ENCODE data around the gene TBC1D22A. TPM values are rescaled to one million over a fixed set of nuclear protein-coding genes. Genes with fewer than 3 reads are reported as not detected.

Gene TBC1D22A
- total RNA-seq, 1 donor from 2014 or later = 14.3 TPM

GRCh38 chr22:47033648-47034000 lies 271.2 kb downstream of the TBC1D22A start:
- Mint-ChIP-seq H3K4me1 (peaks cover 25% of the 10 kb centered on the region), H3K27ac (ENCODE audit: unreplicated experiment) (no peak overlapping the region), H3K36me3 (ENCODE audit: low read depth) (no peaks in the 10 kb centered on the region)

GRCh38 chr22:47034076-47034808 lies 271.8 kb downstream of the TBC1D22A start:
- Mint-ChIP-seq H3K36me3 (ENCODE audit: low read depth) (no peaks in the 10 kb centered on the region), H3K4me3 (no peak overlapping the region), H3K27me3 (ENCODE audit: low read depth) (peaks cover 27% of the 10 kb centered on the region), H3K27ac (ENCODE audit: unreplicated experiment) (no peak overlapping the region), H3K9me3 (no peaks in the 10 kb centered on the region), H3K4me1 (peaks cover 30% of the 10 kb centered on the region)
- no peak for DNase-seq (ENCODE audit: low read depth, low spot score)
- TF ChIP-seq CTCF (conservative IDR thresholded peaks at IDR 0.05) = no peak

More at GRCh38 chr22:47033648-47034000, 271.2 kb downstream of the TBC1D22A start:
- no peak overlapping the region for H3K4me3 Mint-ChIP-seq
- no peak for TF ChIP-seq CTCF (conservative IDR thresholded peaks at IDR 0.05)
- peaks cover 28% of the 10 kb centered on the region for H3K27me3 Mint-ChIP-seq (ENCODE audit: low read depth)
- DNase-seq (ENCODE audit: low read depth, low spot score) = no peak
- H3K9me3 Mint-ChIP-seq = no peaks in the 10 kb centered on the region

GRCh38 chr22:47034905-47035419 lies 272.5 kb downstream of the TBC1D22A start:
- no peak for TF ChIP-seq CTCF (conservative IDR thresholded peaks at IDR 0.05)
- H3K9me3 Mint-ChIP-seq = no peaks in the 10 kb centered on the region
- H3K27ac Mint-ChIP-seq (ENCODE audit: unreplicated experiment) = no peak overlapping the region
- H3K27me3 Mint-ChIP-seq (ENCODE audit: low read depth) = peaks cover 24% of the 10 kb centered on the region
- peaks cover 25% of the 10 kb centered on the region for H3K4me1 Mint-ChIP-seq
- H3K36me3 Mint-ChIP-seq (ENCODE audit: low read depth) = no peaks in the 10 kb centered on the region
- no peak overlapping the region for H3K4me3 Mint-ChIP-seq
- DNase-seq (ENCODE audit: low read depth, low spot score) = no peak

DNA sequence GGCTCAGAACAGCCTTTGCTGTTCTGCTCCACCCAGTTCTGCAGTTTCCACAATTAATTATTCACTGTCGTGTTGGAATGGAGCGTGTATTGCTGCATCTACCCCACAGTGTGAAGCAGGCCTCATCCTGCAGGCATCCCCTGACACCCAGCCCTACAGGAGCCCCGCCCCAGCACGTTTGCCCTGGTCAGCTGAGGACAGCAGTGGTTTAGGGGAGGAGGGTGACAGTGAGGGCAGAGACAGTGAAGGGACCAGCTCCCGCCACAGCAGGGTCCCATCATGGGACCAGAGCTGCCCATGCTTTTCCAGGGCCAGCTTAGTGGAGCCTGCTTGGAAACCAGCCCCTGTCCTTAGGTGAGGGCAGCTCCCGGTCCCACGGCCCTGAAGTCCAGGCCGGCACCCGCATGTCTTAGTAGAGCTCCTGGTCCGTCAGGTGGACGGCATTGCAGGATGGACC lies 273.0 kb downstream of the TBC1D22A start:
- Mint-ChIP-seq H3K36me3 (ENCODE audit: low read depth) (no peaks in the 10 kb centered on the region), H3K4me3 (no peak overlapping the region), H3K9me3 (no peaks in the 10 kb centered on the region), H3K27me3 (ENCODE audit: low read depth) (peaks cover 22% of the 10 kb centered on the region), H3K27ac (ENCODE audit: unreplicated experiment) (peak overlapping the region; percentile 35), H3K4me1 (peaks cover 20% of the 10 kb centered on the region)
- DNase-seq (ENCODE audit: low read depth, low spot score) = no peak
- no peak for TF ChIP-seq CTCF (conservative IDR thresholded peaks at IDR 0.05)

DNA sequence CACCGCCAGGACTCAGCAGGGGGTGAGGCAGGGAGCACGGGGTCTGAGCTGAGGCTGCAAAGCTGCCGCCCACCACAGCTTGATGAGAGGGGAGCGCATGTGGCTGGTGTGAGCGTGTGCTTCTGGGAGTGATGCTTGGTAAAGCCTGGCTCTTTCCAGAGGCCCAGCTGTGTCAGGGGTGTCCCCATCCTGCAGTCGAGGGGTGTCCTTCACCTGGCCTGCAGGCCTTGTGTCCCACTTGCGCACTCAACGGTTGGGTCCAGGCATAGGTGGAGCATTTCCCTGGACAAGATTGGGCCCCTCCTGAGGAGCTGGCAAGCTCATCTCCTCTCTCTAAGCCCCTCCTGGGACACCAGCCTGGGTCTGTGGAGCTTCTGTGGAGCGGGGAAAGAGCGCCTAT lies 273.9 kb downstream of the TBC1D22A start:
- Mint-ChIP-seq H3K4me1 (peaks cover 17% of the 10 kb centered on the region), H3K27me3 (ENCODE audit: low read depth) (peaks cover 22% of the 10 kb centered on the region), H3K36me3 (ENCODE audit: low read depth) (no peaks in the 10 kb centered on the region), H3K4me3 (no peak overlapping the region), H3K27ac (ENCODE audit: unreplicated experiment) (no peak overlapping the region), H3K9me3 (no peaks in the 10 kb centered on the region)
- TF ChIP-seq CTCF (conservative IDR thresholded peaks at IDR 0.05) = no peak
- no peak for DNase-seq (ENCODE audit: low read depth, low spot score)

All from neural crest cell (in vitro differentiated cells).